ENCODE data around the gene TAS2R1.

Gene TAS2R1

GRCh38 chr5:9615331-9615730 is 14.8 kb downstream of the TAS2R1 start:
- no peak overlapping the region for H3K27ac ChIP-seq (ENCODE audit: low read length)
- H4K20me1 ChIP-seq (ENCODE audit: insufficient read depth, low read length), result no peaks in the 10 kb centered on the region

DNA sequence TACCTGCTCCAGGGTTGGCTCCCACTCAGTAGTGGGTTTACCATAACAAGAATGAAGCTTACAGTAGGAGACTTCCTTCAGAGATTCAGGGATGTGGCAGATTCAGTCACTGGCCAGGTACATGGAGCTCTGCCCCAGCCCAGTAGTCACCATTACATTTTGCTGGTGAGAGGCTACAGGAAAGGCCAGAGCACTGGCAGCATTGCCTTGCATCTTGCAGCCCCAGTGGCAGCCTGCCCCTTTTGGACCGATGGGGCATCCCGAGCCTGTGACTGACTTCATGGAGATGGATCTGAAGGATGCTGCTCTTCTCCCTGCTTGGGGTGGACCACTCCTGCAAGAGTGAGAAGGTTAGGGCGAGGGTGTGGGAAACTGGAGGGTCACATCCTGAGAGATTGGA is 16.8 kb downstream of the TAS2R1 start:
- Histone ChIP-seq H3K79me2 (ENCODE audit: low read length) (no peaks in the 10 kb centered on the region), H3K4me2 (ENCODE audit: low read depth, low read length) (no peak overlapping the region), H3K9ac (ENCODE audit: low read length) (no peak overlapping the region), H3K27me3 (replicated peaks; ENCODE audit: insufficient read depth, low read length) (no peaks in the 10 kb centered on the region), H3K36me3 (replicated peaks; ENCODE audit: insufficient read depth, low read length) (no peaks in the 10 kb centered on the region), H3F3A (ENCODE audit: insufficient read depth, low read length) (no peaks in the 10 kb centered on the region), H3K4me1 (ENCODE audit: low read length) (no peaks in the 10 kb centered on the region), H3K4me3 (ENCODE audit: low read length) (no peak overlapping the region), H4K20me1 (ENCODE audit: insufficient read depth, low read length) (no peaks in the 10 kb centered on the region), H3K9me3 (replicated peaks; ENCODE audit: insufficient read depth, low read length) (no peaks in the 10 kb centered on the region), H3K27ac (ENCODE audit: low read length) (no peak overlapping the region), H2AFZ (ENCODE audit: low read length) (no peak overlapping the region), H3K9me2 (replicated peaks; ENCODE audit: insufficient read depth, low read length) (no peaks in the 10 kb centered on the region)
- DNase-seq, result no peak
- TF ChIP-seq EZH2phosphoT487 (IDR thresholded peaks at IDR 0.05; ENCODE audit: low read length) (no peak), EZH2 (optimal IDR thresholded peaks at IDR 0.05; ENCODE audit: low read depth, low read length) (no peak), CTCF (IDR thresholded peaks at IDR 0.05; ENCODE audit: low read length) (no peak)

More at GRCh38 chr5:9615331-9615730, 14.8 kb downstream of the TAS2R1 start:
- TF ChIP-seq CTCF (IDR thresholded peaks at IDR 0.05; ENCODE audit: low read length) (no peak), EZH2phosphoT487 (IDR thresholded peaks at IDR 0.05; ENCODE audit: low read length) (no peak), EZH2 (optimal IDR thresholded peaks at IDR 0.05; ENCODE audit: low read depth, low read length) (no peak)
- no peak overlapping the region for H3K4me3 ChIP-seq (ENCODE audit: low read length)
- no peaks in the 10 kb centered on the region for H3K4me1 ChIP-seq (ENCODE audit: low read length)
- no peak overlapping the region for H2AFZ ChIP-seq (ENCODE audit: low read length)
- H3K9me3 ChIP-seq (replicated peaks; ENCODE audit: insufficient read depth, low read length), result no peaks in the 10 kb centered on the region
- H3K36me3 ChIP-seq (replicated peaks; ENCODE audit: insufficient read depth, low read length), result no peaks in the 10 kb centered on the region
- no peak overlapping the region for H3K9ac ChIP-seq (ENCODE audit: low read length)
- no peaks in the 10 kb centered on the region for H3K9me2 ChIP-seq (replicated peaks; ENCODE audit: insufficient read depth, low read length)
- H3K4me2 ChIP-seq (ENCODE audit: low read depth, low read length), result no peak overlapping the region
- no peaks in the 10 kb centered on the region for H3F3A ChIP-seq (ENCODE audit: insufficient read depth, low read length)
- H3K27me3 ChIP-seq (replicated peaks; ENCODE audit: insufficient read depth, low read length), result no peaks in the 10 kb centered on the region
- H3K79me2 ChIP-seq (ENCODE audit: low read length), result no peaks in the 10 kb centered on the region
- no peak for DNase-seq

- H3K4me3 ChIP-seq (ENCODE audit: low read length), result no peak overlapping the region
- no peaks in the 10 kb centered on the region for H3K4me1 ChIP-seq (ENCODE audit: low read length)
- no peaks in the 10 kb centered on the region for H3K36me3 ChIP-seq (replicated peaks; ENCODE audit: insufficient read depth, low read length)
- H3K27me3 ChIP-seq (replicated peaks; ENCODE audit: insufficient read depth, low read length), result no peaks in the 10 kb centered on the region
- no peak overlapping the region for H2AFZ ChIP-seq (ENCODE audit: low read length)
- H3K4me2 ChIP-seq (ENCODE audit: low read depth, low read length), result no peak overlapping the region
- H3K79me2 ChIP-seq (ENCODE audit: low read length), result no peaks in the 10 kb centered on the region
- no peaks in the 10 kb centered on the region for H3F3A ChIP-seq (ENCODE audit: insufficient read depth, low read length)
- H3K9me3 ChIP-seq (replicated peaks; ENCODE audit: insufficient read depth, low read length), result no peaks in the 10 kb centered on the region
- TF ChIP-seq EZH2phosphoT487 (IDR thresholded peaks at IDR 0.05; ENCODE audit: low read length), result no peak
- no peak for TF ChIP-seq EZH2 (optimal IDR thresholded peaks at IDR 0.05; ENCODE audit: low read depth, low read length)
- no peak for TF ChIP-seq CTCF (IDR thresholded peaks at IDR 0.05; ENCODE audit: low read length)
- no peak overlapping the region for H3K27ac ChIP-seq (ENCODE audit: low read length)
- no peak for DNase-seq
- no peaks in the 10 kb centered on the region for H4K20me1 ChIP-seq (ENCODE audit: insufficient read depth, low read length)
- no peak overlapping the region for H3K9ac ChIP-seq (ENCODE audit: low read length)
- no peaks in the 10 kb centered on the region for H3K9me2 ChIP-seq (replicated peaks; ENCODE audit: insufficient read depth, low read length)
These were observed 19.2 kb downstream of the TAS2R1 start for GRCh38 chr5:9610969-9611368.

All from MM.1S (cell line).